HEK293T (cell line): ENCODE measurements around the gene CCL3.

Source experiments
- CTCF ChIA-PET: fragments of 350-600 bp; formaldehyde crosslinking; extraction: SDS; loops from one replicate; lab custom pipeline; 2021; ENCODE audit warnings: antibody characterized with exemption, inconsistent platforms; lab: Yijun Ruan, JAX
- POLR2A ChIA-PET: fragments of 350-600 bp; formaldehyde crosslinking; extraction: SDS; loops from one replicate; lab custom pipeline; 2020; ENCODE audit warnings: antibody characterized with exemption, inconsistent platforms; lab: Yijun Ruan, JAX
- DNase-seq: peaks from one replicate; pipeline ENCODE4 v3.0.0; 2012; ENCODE audit warnings: mixed read lengths; ENCODE audit errors: extremely low spot score
- ARNT ChIP-seq: fragments of 450-650 bp; IDR thresholded peaks from 2 replicates; pipeline ENCODE4 v1.6.1; 2017; ENCODE audit warnings: mild to moderate bottlenecking
- BHLHE40 ChIP-seq: fragments of 450-650 bp; IDR thresholded peaks from 2 replicates; pipeline ENCODE4 v1.6.1; 2016; ENCODE audit warnings: mild to moderate bottlenecking, moderate library complexity, borderline replicate concordance
- CTBP1 ChIP-seq: fragments of 450-650 bp; IDR thresholded peaks from 2 replicates; pipeline ENCODE4 v1.6.1; 2016; ENCODE audit warnings: borderline replicate concordance
- ELF4 ChIP-seq: fragments of 450-650 bp; IDR thresholded peaks from 2 replicates; pipeline ENCODE4 v1.6.1; 2017; ENCODE audit warnings: antibody characterized with exemption
- FOXA1 ChIP-seq: fragments of 450-650 bp; IDR thresholded peaks from 2 replicates; pipeline ENCODE4 v1.6.1; 2016; ENCODE audit warnings: mild to moderate bottlenecking
- FOXK2 ChIP-seq: fragments of 450-650 bp; IDR thresholded peaks from 2 replicates; pipeline ENCODE4 v1.6.1; 2016; ENCODE audit warnings: mild to moderate bottlenecking
- FOXM1 ChIP-seq: fragments of 450-650 bp; IDR thresholded peaks from 2 replicates; pipeline ENCODE4 v1.6.1; 2017; ENCODE audit warnings: mild to moderate bottlenecking, borderline replicate concordance
- HDGF ChIP-seq: fragments of 450-650 bp; IDR thresholded peaks from 2 replicates; pipeline ENCODE4 v1.6.1; 2017; ENCODE audit warnings: antibody characterized with exemption, borderline replicate concordance
- L3MBTL2 ChIP-seq: fragments of 450-650 bp; conservative IDR thresholded peaks from 2 replicates; pipeline ENCODE4 v1.6.1; 2016; ENCODE audit warnings: mild to moderate bottlenecking
- LEF1 ChIP-seq: fragments of 450-650 bp; IDR thresholded peaks from 2 replicates; pipeline ENCODE4 v1.6.1; 2017; ENCODE audit warnings: mild to moderate bottlenecking, borderline replicate concordance
- NFRKB ChIP-seq: fragments of 450-650 bp; IDR thresholded peaks from 2 replicates; pipeline ENCODE4 v1.6.1; 2016; ENCODE audit warnings: mild to moderate bottlenecking, moderate library complexity
- SP1 ChIP-seq: fragments of 450-650 bp; IDR thresholded peaks from 2 replicates; pipeline ENCODE4 v1.6.1; 2017
- SUZ12 ChIP-seq: fragments of 450-650 bp; IDR thresholded peaks from 2 replicates; pipeline ENCODE4 v1.6.1; 2016; ENCODE audit warnings: mild to moderate bottlenecking
- TARDBP ChIP-seq: fragments of 450-650 bp; IDR thresholded peaks from 2 replicates; pipeline ENCODE4 v1.6.1; 2016
- ZNF384 ChIP-seq: fragments of 450-650 bp; IDR thresholded peaks from 2 replicates; pipeline ENCODE4 v1.6.1; 2016
- TF ChIP-seq, protein P1 (sequence below): fragments of 450-650 bp; IDR thresholded peaks from 2 replicates; pipeline ENCODE4 v1.6.1; 2016

Gene CCL3

DNA sequence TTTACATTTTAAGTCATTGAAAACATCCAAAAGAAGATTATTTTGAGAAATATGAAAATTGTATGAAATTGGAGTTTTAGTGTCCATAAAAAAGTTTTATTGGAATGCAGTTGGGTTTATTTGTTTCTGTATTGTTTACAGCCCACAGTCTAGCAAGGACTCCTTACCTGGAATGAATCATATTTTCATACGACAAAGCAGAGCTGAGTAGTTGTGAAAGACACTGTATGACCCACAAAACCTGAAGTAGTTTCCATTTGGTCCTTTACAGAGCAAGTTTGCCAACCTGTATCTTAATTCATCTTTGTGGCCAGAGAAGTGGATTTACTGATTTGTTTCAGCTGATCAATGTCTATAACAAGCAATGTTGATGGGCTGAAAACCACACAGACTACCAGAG, 15.6 kb downstream of the CCL3 start:
- no peak for DNase-seq
- TF ChIP-seq L3MBTL2 (no peak), BHLHE40 (no peak), CTBP1 (no peak), SUZ12 (no peak), LEF1 (no peak), FOXK2 (no peak), FOXA1 (no peak), ELF4 (no peak), ARNT (no peak), NFRKB (no peak), TARDBP (no peak), FOXM1 (no peak), HDGF (no peak), SP1 (no peak)
- TF ChIP-seq, protein P1, sequence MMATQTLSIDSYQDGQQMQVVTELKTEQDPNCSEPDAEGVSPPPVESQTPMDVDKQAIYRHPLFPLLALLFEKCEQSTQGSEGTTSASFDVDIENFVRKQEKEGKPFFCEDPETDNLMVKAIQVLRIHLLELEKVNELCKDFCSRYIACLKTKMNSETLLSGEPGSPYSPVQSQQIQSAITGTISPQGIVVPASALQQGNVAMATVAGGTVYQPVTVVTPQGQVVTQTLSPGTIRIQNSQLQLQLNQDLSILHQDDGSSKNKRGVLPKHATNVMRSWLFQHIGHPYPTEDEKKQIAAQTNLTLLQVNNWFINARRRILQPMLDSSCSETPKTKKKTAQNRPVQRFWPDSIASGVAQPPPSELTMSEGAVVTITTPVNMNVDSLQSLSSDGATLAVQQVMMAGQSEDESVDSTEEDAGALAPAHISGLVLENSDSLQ = no peak
- CTCF ChIA-PET = interaction anchor here (0.6 to 1.3 kb wide), 3 partner anchors 93 to 105 kb away, joined by 3 to 5 read pairs (median 4); partner anchors contain the start of gene CCL16
- POLR2A ChIA-PET = no interaction called here

- DNase-seq = peak; percentile 68
- TF ChIP-seq HDGF (no peak), TARDBP (no peak), FOXK2 (no peak), NFRKB (no peak), ARNT (no peak)
- CTCF ChIA-PET = interaction anchor here (0.6 to 2.6 kb wide), 18 partner anchors 8 to 410 kb away, joined by 3 to 12 read pairs (median 4); partner anchors contain the start of gene CCL16
- POLR2A ChIA-PET = no interaction called here
Measured at GRCh38 chr17:36072431-36073121, 17.4 kb downstream of the CCL3 start.

DNA sequence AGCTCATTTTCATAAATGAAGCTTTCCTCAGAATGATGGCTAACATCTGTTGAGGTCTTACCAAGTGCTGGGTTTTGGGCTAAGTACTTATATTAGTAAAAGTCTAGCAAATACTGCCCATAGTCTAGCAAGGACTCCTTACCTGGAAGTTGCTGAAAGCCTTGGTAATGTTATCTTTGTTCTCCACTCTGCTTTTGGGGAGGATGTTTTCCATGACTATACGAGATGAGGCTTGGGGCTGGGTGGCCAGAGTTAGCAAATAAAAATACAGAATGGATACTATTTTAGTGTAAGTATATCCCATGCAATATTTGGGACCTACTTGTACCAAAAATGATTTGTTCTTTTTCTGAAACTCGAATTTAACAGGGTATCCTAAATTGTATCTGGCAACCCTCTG, 18.2 kb downstream of the CCL3 start:
- no peak for TF ChIP-seq FOXM1
- no peak for TF ChIP-seq HDGF
- no peak for TF ChIP-seq CTBP1
- TF ChIP-seq BHLHE40 = no peak
- no peak for TF ChIP-seq FOXK2
- TF ChIP-seq SP1 = no peak
- DNase-seq = no peak
- POLR2A ChIA-PET = no interaction called here
- CTCF ChIA-PET = interaction anchor here (1.0 to 2.6 kb wide), 8 partner anchors 13 to 129 kb away, joined by 3 to 12 read pairs (median 6); partner anchors contain the start of gene CCL16

DNA sequence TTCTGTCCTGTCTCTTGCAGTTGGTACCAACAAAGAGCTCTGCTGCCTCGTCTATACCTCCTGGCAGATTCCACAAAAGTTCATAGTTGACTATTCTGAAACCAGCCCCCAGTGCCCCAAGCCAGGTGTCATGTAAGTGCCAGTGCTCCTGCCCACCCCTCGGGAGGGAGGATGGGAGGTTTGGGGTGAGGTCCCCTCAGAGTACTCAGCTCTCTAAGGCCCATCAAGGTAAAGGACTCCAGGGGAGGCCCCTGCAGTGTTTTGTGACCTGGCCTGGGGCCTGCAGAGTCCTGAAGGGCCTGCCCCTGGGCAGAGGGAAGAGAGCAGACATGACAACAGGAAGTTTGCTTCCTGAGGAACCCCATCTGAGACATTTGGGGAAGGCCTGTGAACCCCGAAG, 19.5 kb downstream of the CCL3 start:
- ChIA-PET POLR2A (no interaction called here), CTCF (no interaction called here)
- DNase-seq = no peak

GRCh38 chr17:36069136-36069535, 20.8 kb downstream of the CCL3 start:
- CTCF ChIA-PET = interaction anchor here (1.1 to 1.4 kb wide), 2 partner anchors 79 to 100 kb away, joined by 5 to 6 read pairs; no protein-coding TSS in a partner anchor
- POLR2A ChIA-PET = no interaction called here
- DNase-seq = no peak
- TF ChIP-seq FOXK2 (no peak), LEF1 (no peak), SP1 (no peak), ARNT (no peak), CTBP1 (no peak), ZNF384 (no peak), FOXM1 (no peak), L3MBTL2 (no peak), SUZ12 (no peak), TARDBP (no peak), HDGF (no peak), FOXA1 (no peak), BHLHE40 (no peak), NFRKB (no peak), ELF4 (no peak)
- TF ChIP-seq, protein P1 = no peak

More for the DNA sequence above, 19.5 kb downstream of the CCL3 start:
- TF ChIP-seq NFRKB (no peak), TARDBP (no peak), SP1 (no peak), FOXM1 (no peak), FOXA1 (no peak), ZNF384 (no peak), ELF4 (no peak), CTBP1 (no peak), ARNT (no peak)

DNA sequence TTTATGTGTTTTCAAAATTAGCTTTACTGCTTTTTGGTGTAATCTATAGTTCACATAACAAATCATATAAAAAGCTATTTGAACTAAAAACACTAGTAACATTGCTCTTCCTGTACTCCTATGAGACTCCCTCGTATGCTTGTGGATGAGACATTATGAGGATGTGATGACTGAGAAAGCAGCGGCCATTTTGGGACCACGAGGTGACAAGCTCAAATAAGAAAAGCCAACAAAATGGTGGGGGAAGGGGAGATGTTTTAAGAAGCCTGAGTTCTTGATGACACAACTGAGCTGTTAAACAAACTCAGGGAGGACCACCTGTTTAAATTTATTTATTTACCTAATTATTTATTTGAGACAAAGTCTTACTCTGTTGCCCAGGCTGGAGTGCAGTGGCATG, 21.4 kb downstream of the CCL3 start:
- TF ChIP-seq, protein P1 = no peak
- TF ChIP-seq HDGF = no peak
- no peak; the same call in 1 of the 2 replicates for TF ChIP-seq L3MBTL2
- no peak for TF ChIP-seq LEF1
- no peak for TF ChIP-seq SUZ12
- no peak for TF ChIP-seq ARNT
- no peak for TF ChIP-seq FOXA1
- TF ChIP-seq FOXM1 = no peak
- TF ChIP-seq BHLHE40 = no peak
- TF ChIP-seq FOXK2 = no peak
- TF ChIP-seq CTBP1 = no peak
- TF ChIP-seq NFRKB = no peak
- no peak for TF ChIP-seq TARDBP
- no peak for DNase-seq
- ChIA-PET CTCF (interaction anchor here (0.6 to 1.4 kb wide), 3 partner anchors 50 to 99 kb away, joined by 3 to 6 read pairs (median 5); no protein-coding TSS in a partner anchor), POLR2A (no interaction called here)
